Measurements from ENCODE around the gene REP15. TPM values are rescaled to one million over a fixed set of nuclear protein-coding genes. Genes with fewer than 3 reads are reported as not detected.

Gene REP15
- total RNA-seq, 1 experiment from 2014 or later: 1.9 TPM

GRCh38 chr12:27689558-27690180 lies 6.6 kb upstream of the REP15 start:
- intact Hi-C loops (cut with micrococcal nuclease; ENCODE audit: unreplicated experiment) (no loop called here), in situ Hi-C loops (cut with HindIII; ENCODE audit: low pct_unique_long_range_greater_than_20kb, low sequenced_read_pairs) (no loop called here)
- ChIA-PET CTCF (no interaction called here), POLR2A (no interaction called here)
- Histone ChIP-seq H3K4me3 (ENCODE audit: low read depth in 2 of 2, low read length in 2 of 2) (no peak overlapping the region), H3K9me3 (ENCODE audit: control insufficient read depth, insufficient read depth, low read depth, low read length) (no peaks in the 10 kb centered on the region), H3K27ac (ENCODE audit: low read length) (no peak overlapping the region), H3K36me3 (ENCODE audit: control insufficient read depth, insufficient read depth, low read length) (peaks cover 10% of the 10 kb centered on the region), H3K4me1 (ENCODE audit: control insufficient read depth, insufficient read depth, low read length) (no peaks in the 10 kb centered on the region), H3K27me3 (ENCODE audit: control insufficient read depth, insufficient read depth, low read length) (no peaks in the 10 kb centered on the region)
- DNase-seq (ENCODE audit: low read depth, low spot score): no peak
- no peak for TF ChIP-seq CTCF (IDR thresholded peaks at IDR 0.05)
- no peak for TF ChIP-seq SIN3A (IDR thresholded peaks at IDR 0.05; ENCODE audit: borderline replicate concordance, insufficient read depth, low read depth, low read length)
- no peak for TF ChIP-seq TCF7L2 (IDR thresholded peaks at IDR 0.05; ENCODE audit: low read depth, low read length)
- BruUV-seq (replicated peaks): no TSS peak
- ATAC-seq: no peak

GRCh38 chr12:27693403-27693802 lies 2.8 kb upstream of the REP15 start:
- POLR2A ChIA-PET: no interaction called here
- peaks cover 7% of the 10 kb centered on the region for H3K36me3 ChIP-seq (ENCODE audit: control insufficient read depth, insufficient read depth, low read length)
- in situ Hi-C loops (cut with HindIII; ENCODE audit: low pct_unique_long_range_greater_than_20kb, low sequenced_read_pairs): no loop called here

More at GRCh38 chr12:27693403-27693802, 2.8 kb upstream of the REP15 start:
- Histone ChIP-seq H3K27me3 (ENCODE audit: control insufficient read depth, insufficient read depth, low read length) (no peaks in the 10 kb centered on the region), H3K27ac (ENCODE audit: low read length) (no peak overlapping the region), H3K4me3 (ENCODE audit: low read depth in 2 of 2, low read length in 2 of 2) (no peak overlapping the region), H3K9me3 (ENCODE audit: control insufficient read depth, insufficient read depth, low read depth, low read length) (no peaks in the 10 kb centered on the region), H3K4me1 (ENCODE audit: control insufficient read depth, insufficient read depth, low read length) (no peaks in the 10 kb centered on the region)
- BruUV-seq (replicated peaks): no TSS peak
- TF ChIP-seq CTCF (IDR thresholded peaks at IDR 0.05) (no peak), SIN3A (IDR thresholded peaks at IDR 0.05; ENCODE audit: borderline replicate concordance, insufficient read depth, low read depth, low read length) (no peak), POLR2AphosphoS5 (IDR thresholded peaks at IDR 0.05; ENCODE audit: low read depth, low read length) (no peak), REST (IDR thresholded peaks at IDR 0.05; ENCODE audit: insufficient read depth in 1 of 2, low read depth in 2 of 2, low read length in 1 of 2) (no peak), TCF7L2 (IDR thresholded peaks at IDR 0.05; ENCODE audit: low read depth, low read length) (no peak)
- intact Hi-C loops (cut with micrococcal nuclease; ENCODE audit: unreplicated experiment): no loop called here
- DNase-seq (ENCODE audit: low read depth, low spot score): no peak
- no peak for ATAC-seq
- CTCF ChIA-PET: no interaction called here

Data from Panc1 (cell line).